H1 (cell line): ENCODE results near the gene PCIF1. TPM values are rescaled to one million over a fixed set of nuclear protein-coding genes. Genes with fewer than 3 reads are reported as not detected.

Source experiments
- CTCF ChIA-PET: fragments of 300-600 bp; sonication (Branson Sonifier 250); formaldehyde crosslinking; loops from one replicate; lab custom pipeline; 2021; ENCODE audit not compliant: partially characterized antibody; lab: Charles Lee
- POLR2A ChIA-PET: fragments of 300-600 bp; sonication (Branson Sonifier 250); formaldehyde crosslinking; loops from one replicate; lab custom pipeline; 2021; ENCODE audit warnings: inconsistent platforms; ENCODE audit not compliant: partially characterized antibody; lab: Charles Lee
- DNase-seq, 2 experiments: peaks; one replicate each; pipeline versions ENCODE4 v3.0.0 to v3.0.0-alpha.2; 2010 to 2022; ENCODE audit warnings: low spot score in 2 of 2, low read depth in 1 of 2, mixed read lengths in 1 of 2
- FAIRE-seq: peaks from 2 replicates; lab custom pipeline; 2011; peaks lifted over from hg19 to GRCh38; lab: Jason Lieb, UNC
- H2AFZ ChIP-seq: 2 replicates; pipeline ENCODE4 v1.8.1; 2012; ENCODE audit warnings: low read length, inconsistent platforms
- H2AK5ac ChIP-seq: 2 replicates; pipeline ENCODE4 v1.6.1; 2013; ENCODE audit warnings: low read depth, low read length
- H2BK120ac ChIP-seq: replicated peaks from 2 replicates; pipeline ENCODE3; 2013; ENCODE audit warnings: low read depth, low read length, inconsistent platforms
- H2BK12ac ChIP-seq: 2 replicates; pipeline ENCODE4 v1.6.1; 2013; ENCODE audit warnings: low read depth, low read length
- H2BK15ac ChIP-seq: 2 replicates; pipeline ENCODE4 v1.6.1; 2013; ENCODE audit warnings: low read length
- H2BK20ac ChIP-seq: 2 replicates; pipeline ENCODE4 v1.6.1; 2013; ENCODE audit warnings: low read length
- H2BK5ac ChIP-seq: 2 replicates; pipeline ENCODE4 v1.6.1; 2013; ENCODE audit warnings: low read depth, low read length
- H3K14ac ChIP-seq: 2 replicates; pipeline ENCODE4 v1.6.1; 2013; ENCODE audit warnings: inconsistent platforms; ENCODE audit not compliant: insufficient read length
- H3K18ac ChIP-seq: 2 replicates; pipeline ENCODE4 v1.6.1; 2013; ENCODE audit warnings: low read length; ENCODE audit errors: extremely low read depth
- H3K23ac ChIP-seq: 2 replicates; pipeline ENCODE4 v1.6.1; 2013; ENCODE audit warnings: inconsistent platforms; ENCODE audit not compliant: insufficient read length
- H3K23me2 ChIP-seq: 2 replicates; pipeline ENCODE4 v1.6.1; 2013; ENCODE audit warnings: low read depth, low read length
- H3K27ac ChIP-seq: 2 replicates; pipeline ENCODE4 v1.6.1; 2011; ENCODE audit warnings: low read depth, low read length, inconsistent platforms
- H3K27me3 ChIP-seq, 4 experiments: replicated peaks in 1 of 4; 1 replicate in 1 of 4; 2 replicates in 3 of 4; pipeline versions ENCODE4 v1.6.1 to v1.8.1; 2011 to 2013; ENCODE audit warnings: low read length in 3 of 4, mild to moderate bottlenecking in 3 of 4, inconsistent platforms in 2 of 4, mixed read lengths in 2 of 4, moderate library complexity in 1 of 4; ENCODE audit not compliant: control insufficient read depth in 3 of 4, insufficient read depth in 3 of 4; ENCODE audit errors: extremely low read depth in 1 of 4
- H3K36me3 ChIP-seq, 4 experiments: 2 replicates each; pipeline versions ENCODE4 v1.6.1 to v1.8.1; 2011 to 2013; ENCODE audit warnings: mild to moderate bottlenecking in 4 of 4, low read length in 3 of 4, moderate library complexity in 2 of 4, control low read depth in 1 of 4, inconsistent platforms in 1 of 4; ENCODE audit not compliant: insufficient read depth in 4 of 4, control insufficient read depth in 2 of 4
- H3K4ac ChIP-seq: replicated peaks from 2 replicates; pipeline ENCODE3; 2013; ENCODE audit warnings: low read length, low read depth, mixed read lengths, inconsistent platforms; ENCODE audit not compliant: insufficient read length
- H3K4me1 ChIP-seq, 4 experiments: replicated peaks in 1 of 4; 1 replicate in 1 of 4; 2 replicates in 3 of 4; pipeline versions ENCODE4 v1.6.1 to v1.8.1; 2011 to 2013; ENCODE audit warnings: low read length in 3 of 4, inconsistent platforms in 2 of 4, mixed read lengths in 1 of 4; ENCODE audit not compliant: insufficient read depth in 4 of 4, control insufficient read depth in 3 of 4
- H3K4me2 ChIP-seq, 2 experiments: 2 replicates each; pipeline versions ENCODE4 v1.6.1 to v1.8.1; 2011 to 2013; ENCODE audit warnings: low read depth in 2 of 2, low read length in 2 of 2, control low read depth in 1 of 2, inconsistent platforms in 1 of 2, mild to moderate bottlenecking in 1 of 2; ENCODE audit not compliant: insufficient read depth in 1 of 2
- H3K4me3 ChIP-seq, 4 experiments: fragments of 200-600, 300-600 bp in 1 of 4; sonication (generic), shearing (Covaris generic), sonication (Bioruptor Twin) in 1 of 4; 2 replicates each; pipeline versions ENCODE4 v1.5.1 to v1.8.1; 2011 to 2016; ENCODE audit warnings: low read length in 4 of 4, low read depth in 3 of 4, control low read depth in 2 of 4, inconsistent platforms in 2 of 4, mild to moderate bottlenecking in 2 of 4, mixed read lengths in 1 of 4, moderate library complexity in 1 of 4; ENCODE audit not compliant: insufficient read depth in 2 of 4; ENCODE audit errors: extremely low read depth in 1 of 4
- H3K56ac ChIP-seq: replicated peaks from 2 replicates; pipeline ENCODE3; 2013; ENCODE audit warnings: low read depth, mild to moderate bottlenecking, mixed read lengths, low read length, inconsistent platforms; ENCODE audit not compliant: insufficient read length
- H3K79me1 ChIP-seq: 2 replicates; pipeline ENCODE4 v1.6.1; 2013; ENCODE audit warnings: low read depth, low read length, control low read depth
- H3K79me2 ChIP-seq, 2 experiments: 2 replicates each; pipeline versions ENCODE4 v1.6.1 to v1.8.1; 2012 to 2013; ENCODE audit warnings: low read length in 2 of 2, mild to moderate bottlenecking in 2 of 2, inconsistent platforms in 1 of 2; ENCODE audit not compliant: insufficient read depth in 2 of 2, control insufficient read depth in 1 of 2
- H3K9ac ChIP-seq, 4 experiments: replicated peaks in 1 of 4; 1 replicate in 1 of 4; 2 replicates in 3 of 4; pipeline versions ENCODE4 v1.6.1 to v1.8.1; 2011 to 2013; ENCODE audit warnings: low read depth in 3 of 4, low read length in 3 of 4, control low read depth in 2 of 4, mild to moderate bottlenecking in 2 of 4, moderate library complexity in 2 of 4, inconsistent platforms in 1 of 4; ENCODE audit errors: extremely low read depth in 1 of 4
- H3K9me3 ChIP-seq, 2 experiments: 2 replicates each; pipeline versions ENCODE4 v1.6.1 to v1.8.1; 2012 to 2013; ENCODE audit warnings: mild to moderate bottlenecking in 2 of 2, moderate library complexity in 2 of 2, control low read depth in 1 of 2, inconsistent platforms in 1 of 2, low read depth in 1 of 2, low read length in 1 of 2, mixed read lengths in 1 of 2; ENCODE audit not compliant: insufficient read depth in 2 of 2
- H4K20me1 ChIP-seq, 2 experiments: replicated peaks in 1 of 2; 2 replicates each; pipeline versions ENCODE3 to v1.8.1; 2011 to 2013; ENCODE audit warnings: inconsistent platforms in 2 of 2, low read length in 2 of 2, mild to moderate bottlenecking in 1 of 2; ENCODE audit not compliant: insufficient read depth in 2 of 2, control insufficient read depth in 1 of 2
- H4K5ac ChIP-seq: 2 replicates; pipeline ENCODE4 v1.6.1; 2013; ENCODE audit warnings: low read length, low read depth, mixed read lengths, inconsistent platforms; ENCODE audit not compliant: insufficient read length
- H4K8ac ChIP-seq: 2 replicates; pipeline ENCODE4 v1.8.0; 2013; ENCODE audit warnings: mild to moderate bottlenecking, moderate library complexity, low read length, inconsistent platforms; ENCODE audit not compliant: insufficient read depth; ENCODE audit errors: extremely low read depth
- H4K91ac ChIP-seq: replicated peaks from 2 replicates; pipeline ENCODE3; 2013; ENCODE audit warnings: low read length, mixed read lengths, inconsistent platforms; ENCODE audit not compliant: insufficient read length
- ASH2L ChIP-seq: fragments of 200-600, 300-600 bp; sonication (generic); IDR thresholded peaks from one replicate; pipeline ENCODE4 v1.7.1; 2017; ENCODE audit warnings: low read length
- POLR2AphosphoS5 ChIP-seq: IDR thresholded peaks from 2 replicates; pipeline ENCODE4 v1.6.1; 2011; ENCODE audit warnings: low read depth, low read length
- RAD21 ChIP-seq, 2 experiments: IDR thresholded peaks in 1 of 2; conservative IDR thresholded peaks in 1 of 2; 2 replicates each; pipeline ENCODE4 v1.6.1; 2011; ENCODE audit warnings: low read depth in 2 of 2, low read length in 2 of 2, improper control_type of control experiment in 1 of 2, inconsistent platforms in 1 of 2, mild to moderate bottlenecking in 1 of 2, moderate library complexity in 1 of 2
- RFX5 ChIP-seq: IDR thresholded peaks from 2 replicates; pipeline ENCODE4 v1.6.1; 2011; ENCODE audit warnings: low read depth, low read length, improper control_type of control experiment, borderline replicate concordance
- whole genome bisulfite sequencing, 2 experiments: shearing (Covaris generic) in 1 of 2; methylation state at CpG; one replicate each; pipeline versions ENCODE4 v1.1.6 to v1.1.7; 2013 to 2015; ENCODE audit warnings: low lambda C conversion rate in 2 of 2, mixed read lengths in 2 of 2, inconsistent platforms in 1 of 2, low coverage in 1 of 2, missing lambda C conversion rate in 1 of 2; ENCODE audit not compliant: insufficient replicate concordance in 2 of 2, insufficient coverage in 1 of 2, insufficient read length in 1 of 2; ENCODE audit errors: extremely low coverage in 1 of 2, missing lambda C conversion rate in 1 of 2; 5-methylcytosine and 5-hydroxymethylcytosine counted together
- polyA plus RNA-seq, 7 experiments: library from polyadenylated mRNA; depleted of rRNA in 3 of 7; stranded (reverse) in 5 of 7; unstranded in 2 of 7; fragments of >200 nt in 5 of 7; fragments of 200-250 nt in 2 of 7; gene quantifications; 1 replicate in 5 of 7; 2 replicates in 1 of 7; 4 replicates in 1 of 7; pipeline versions ENCODE4 v1.2.1 to v1.2.3, GENCODE V29; 2011 to 2013; ENCODE audit warnings: missing spikeins in 2 of 7, mixed read lengths in 2 of 7
- total RNA-seq: library from RNA; stranded (reverse); fragmentation: NEBNext Ultra II Directional; extraction: Animal tissue kit (Norgen Biotek cat#: 25700); gene quantifications from 2 replicates; pipeline ENCODE4 v1.2.1, GENCODE V29; 2021
- TF ChIP-seq, protein P1 (sequence below), 3 experiments: IDR thresholded peaks; 1 replicate in 2 of 3; 2 replicates in 1 of 3; pipeline versions ENCODE4 v1.5.1 to v1.6.1; 2011; ENCODE audit warnings: low read length in 3 of 3, mild to moderate bottlenecking in 3 of 3, inconsistent platforms in 2 of 3, low read depth in 1 of 3, moderate library complexity in 1 of 3; ENCODE audit not compliant: insufficient read depth in 1 of 3; ENCODE audit errors: control extremely low read depth in 1 of 3

PCIF1 gene
- total and polyA plus RNA-seq, 2 of the 8 experiments (the other 6 are each of a cell fraction or from before 2014, with no cell fraction given) = 30.3 to 30.6 TPM

DNA sequence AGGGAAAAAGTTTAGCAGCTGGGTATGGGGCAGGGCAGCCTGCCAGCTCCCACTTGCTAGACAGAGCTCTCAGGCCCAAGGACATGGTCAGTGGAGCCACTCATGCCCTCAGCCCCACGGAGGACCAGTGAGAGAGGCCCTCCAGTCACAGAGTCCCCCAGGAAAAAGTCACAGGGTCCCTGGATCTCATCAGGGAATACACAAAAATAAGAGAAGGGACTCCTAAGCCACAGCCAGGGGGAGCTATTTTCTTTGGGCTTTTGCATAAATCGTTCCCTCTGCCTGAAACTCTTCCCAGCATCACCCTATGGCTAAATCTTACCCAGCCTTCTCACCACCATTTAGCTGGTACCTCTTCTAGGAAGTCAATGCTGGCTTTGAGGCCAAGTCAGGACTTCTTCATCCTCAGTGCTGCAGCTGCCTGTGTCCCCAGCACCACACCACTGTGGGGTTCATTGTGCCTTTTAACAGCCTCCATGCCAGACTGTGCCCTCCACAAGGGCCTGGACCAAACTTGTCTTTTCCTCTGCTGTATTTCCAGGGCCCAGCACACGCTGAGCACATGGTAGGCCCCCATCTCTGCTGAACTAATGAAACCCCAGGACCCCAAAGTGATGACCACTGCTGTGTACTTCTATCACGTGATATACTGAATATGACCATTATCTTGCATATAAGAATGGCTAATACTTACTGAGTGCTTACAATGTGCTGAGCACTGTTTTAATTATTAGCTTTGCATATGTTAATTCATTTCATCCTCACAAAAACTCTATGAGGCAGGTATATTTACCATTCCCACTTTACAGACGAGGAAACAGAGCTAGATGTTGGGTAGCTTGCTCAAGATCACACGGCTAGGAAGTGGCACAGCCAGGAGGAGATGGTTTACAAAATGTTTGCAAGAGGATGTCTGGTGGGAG lies 35.5 kb downstream of the PCIF1 start:
- CTCF ChIA-PET = interaction anchor here (0.5 to 5.3 kb wide), 55 partner anchors 9 to 652 kb away, joined by 3 to 80 read pairs (median 4); partner anchors contain the start of genes CTSA, NEURL2, PCIF1 and SNX21
- H3K36me3 ChIP-seq = peaks cover 3 to 23% (median 16%) of the 10 kb centered on the region in 4 experiments; a peak in 7 of 8 replicates
- no peak overlapping the region for H3K56ac ChIP-seq
- H2BK120ac ChIP-seq = no peak overlapping the region
- no peak for FAIRE-seq
- H2BK12ac ChIP-seq = no peak overlapping the region; the same call in none of the 2 replicates
- peak overlapping the region; percentile 71 for H4K91ac ChIP-seq
- no peak for DNase-seq
- H3K14ac ChIP-seq = no peak overlapping the region
- peak overlapping the region in 1 of 2 experiments; percentile 55; a peak in 1 of 4 replicates for H3K4me2 ChIP-seq
- H3K4me3 ChIP-seq = no peak overlapping the region
- H2BK20ac ChIP-seq = no peak overlapping the region
- TF ChIP-seq ASH2L (no peak), RFX5 (no peak), RAD21 (IDR thresholded peaks at IDR 0.05 in 1 of 2, conservative IDR thresholded peaks at IDR 0.05 in 1 of 2; ENCODE audit: low read depth in 2 of 2, low read length in 2 of 2) (peak; percentile 34 to 41), POLR2AphosphoS5 (no peak)
- TF ChIP-seq, protein P1, sequence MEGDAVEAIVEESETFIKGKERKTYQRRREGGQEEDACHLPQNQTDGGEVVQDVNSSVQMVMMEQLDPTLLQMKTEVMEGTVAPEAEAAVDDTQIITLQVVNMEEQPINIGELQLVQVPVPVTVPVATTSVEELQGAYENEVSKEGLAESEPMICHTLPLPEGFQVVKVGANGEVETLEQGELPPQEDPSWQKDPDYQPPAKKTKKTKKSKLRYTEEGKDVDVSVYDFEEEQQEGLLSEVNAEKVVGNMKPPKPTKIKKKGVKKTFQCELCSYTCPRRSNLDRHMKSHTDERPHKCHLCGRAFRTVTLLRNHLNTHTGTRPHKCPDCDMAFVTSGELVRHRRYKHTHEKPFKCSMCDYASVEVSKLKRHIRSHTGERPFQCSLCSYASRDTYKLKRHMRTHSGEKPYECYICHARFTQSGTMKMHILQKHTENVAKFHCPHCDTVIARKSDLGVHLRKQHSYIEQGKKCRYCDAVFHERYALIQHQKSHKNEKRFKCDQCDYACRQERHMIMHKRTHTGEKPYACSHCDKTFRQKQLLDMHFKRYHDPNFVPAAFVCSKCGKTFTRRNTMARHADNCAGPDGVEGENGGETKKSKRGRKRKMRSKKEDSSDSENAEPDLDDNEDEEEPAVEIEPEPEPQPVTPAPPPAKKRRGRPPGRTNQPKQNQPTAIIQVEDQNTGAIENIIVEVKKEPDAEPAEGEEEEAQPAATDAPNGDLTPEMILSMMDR (IDR thresholded peaks at IDR 0.05; ENCODE audit: control extremely low read depth in 1 of 3, insufficient read depth in 1 of 3, low read depth in 1 of 3, low read length in 3 of 3) = peak in 2 of 3 experiments; percentile 48 to 74; a peak in 2 of 4 replicates
- TF ChIP-seq, all 59 proteins: peak for 2
- POLR2A ChIA-PET = interaction anchor here (1.0 to 16.7 kb wide), 18 partner anchors 10 to 147 kb away, joined by 3 to 238 read pairs (median 4); partner anchors contain the start of genes PCIF1, PLTP, SNX21 and ZSWIM1
- H3K79me1 ChIP-seq = no peaks in the 10 kb centered on the region
- peak overlapping the region; percentile 11; the same call in 1 of the 2 replicates for H3K27ac ChIP-seq
- H3K4ac ChIP-seq = peak overlapping the region; percentile 61
- no peak overlapping the region for H3K9ac ChIP-seq
- no peaks in the 10 kb centered on the region for H3K27me3 ChIP-seq
- H2BK15ac ChIP-seq = no peak overlapping the region
- no peak overlapping the region for H2AFZ ChIP-seq
- H4K5ac ChIP-seq = peak overlapping the region; percentile 51
- no peaks in the 10 kb centered on the region for H3K79me2 ChIP-seq
- H2AK5ac ChIP-seq = no peak overlapping the region
- H4K8ac ChIP-seq = no peak overlapping the region
- peaks cover 0 to 2% of the 10 kb centered on the region in 2 experiments for H4K20me1 ChIP-seq
- H3K23me2 ChIP-seq = peaks cover 3% of the 10 kb centered on the region; the same call in 1 of the 2 replicates
- H3K23ac ChIP-seq = no peak overlapping the region
- 81% methylated on average over 6 of the region's 6 CpGs; no CpG with 5 or more reads in 1 of the 2 experiments for WGBS, 2 experiments
- no peaks in the 10 kb centered on the region for H3K9me3 ChIP-seq
- peak overlapping the region; percentile 10; the same call in 1 of the 2 replicates for H2BK5ac ChIP-seq
- peaks cover 0 to 8% (median 2%) of the 10 kb centered on the region in 4 experiments; a peak in 4 of 7 replicates for H3K4me1 ChIP-seq
- H3K18ac ChIP-seq = no peak overlapping the region
